ENCODE results near the gene FRMD4B. TPM values are rescaled to one million over a fixed set of nuclear protein-coding genes. Genes with fewer than 3 reads are reported as not detected.
"Not testable (repeated sequence)": the region's sequence is repeated elsewhere in the genome, so short reads cannot be mapped to it uniquely, and the experiment has no call there.

The FRMD4B gene
- polyA plus RNA-seq, 4 donors: 37.4 to 45.7 (median 40.9) TPM

- DNase-seq (ENCODE audit: low read depth in 4 of 4, low spot score in 2 of 4): no peak
Measured at GRCh38 chr3:69251078-69251805, 134.6 kb downstream of the FRMD4B start.

GRCh38 chr3:69250014-69250413 lies 135.9 kb downstream of the FRMD4B start:
- DNase-seq (ENCODE audit: low read depth in 4 of 4, low spot score in 2 of 4): peak in 1 of 4 donors; percentile 82

GRCh38 chr3:69249001-69249400 lies 136.9 kb downstream of the FRMD4B start:
- DNase-seq (ENCODE audit: low read depth in 4 of 4, low spot score in 2 of 4): no peak

GRCh38 chr3:69248436-69248835 lies 137.5 kb downstream of the FRMD4B start:
- no peak for DNase-seq (ENCODE audit: low read depth in 4 of 4, low spot score in 2 of 4)

- DNase-seq (ENCODE audit: low read depth in 4 of 4, low spot score in 2 of 4): no peak
Measured at GRCh38 chr3:69246612-69247011, 139.3 kb downstream of the FRMD4B start.

- no peak for DNase-seq (ENCODE audit: low read depth in 4 of 4, low spot score in 2 of 4)
Measured at GRCh38 chr3:69244039-69244438, 141.8 kb downstream of the FRMD4B start.

GRCh38 chr3:69241769-69242168 lies 144.1 kb downstream of the FRMD4B start:
- no peak for DNase-seq (ENCODE audit: low read depth in 4 of 4, low spot score in 2 of 4)

GRCh38 chr3:69240651-69241568 lies 145.0 kb downstream of the FRMD4B start:
- no peak for DNase-seq (ENCODE audit: low read depth in 4 of 4, low spot score in 2 of 4)

GRCh38 chr3:69239063-69239462 lies 146.8 kb downstream of the FRMD4B start:
- no peak for DNase-seq (ENCODE audit: low read depth in 4 of 4, low spot score in 2 of 4)

- no peak for DNase-seq (ENCODE audit: low read depth in 4 of 4, low spot score in 2 of 4)
Measured at GRCh38 chr3:69236812-69237707, 148.8 kb downstream of the FRMD4B start.

- DNase-seq (ENCODE audit: low read depth in 4 of 4, low spot score in 2 of 4): no peak
Measured at GRCh38 chr3:69235882-69236281, 150.0 kb downstream of the FRMD4B start.

GRCh38 chr3:69235227-69235626 lies 150.7 kb downstream of the FRMD4B start:
- DNase-seq (ENCODE audit: low read depth in 4 of 4, low spot score in 2 of 4): not testable (repeated sequence)

- no peak for DNase-seq (ENCODE audit: low read depth in 4 of 4, low spot score in 2 of 4)
Measured at GRCh38 chr3:69232482-69232881, 153.4 kb downstream of the FRMD4B start.

GRCh38 chr3:69231929-69232440 lies 153.9 kb downstream of the FRMD4B start:
- DNase-seq (ENCODE audit: low read depth in 4 of 4, low spot score in 2 of 4): no peak

- no peak for DNase-seq (ENCODE audit: low read depth in 4 of 4, low spot score in 2 of 4)
Measured at GRCh38 chr3:69226071-69226470, 159.8 kb downstream of the FRMD4B start.

GRCh38 chr3:69219101-69219708 lies 166.7 kb downstream of the FRMD4B start:
- no peak for DNase-seq (ENCODE audit: low read depth in 4 of 4, low spot score in 2 of 4)

- DNase-seq (ENCODE audit: low read depth in 4 of 4, low spot score in 2 of 4): no peak
Measured at GRCh38 chr3:69218079-69218478, 167.8 kb downstream of the FRMD4B start.

- no peak for DNase-seq (ENCODE audit: low read depth in 4 of 4, low spot score in 2 of 4)
Measured at GRCh38 chr3:69216981-69217380, 168.9 kb downstream of the FRMD4B start.

GRCh38 chr3:69214241-69214640 lies 171.6 kb downstream of the FRMD4B start:
- no peak for DNase-seq (ENCODE audit: low read depth in 4 of 4, low spot score in 2 of 4)
